HG02798 (cell line): Measurements from ENCODE around the gene FOXI2.

ENCODE experiments used
- ATAC-seq: cut with Tn5 transposase; IDR thresholded peaks from one replicate; pipeline ENCODE4 v1.9.1; 2021; ENCODE audit warnings: mild to moderate bottlenecking; ENCODE audit not compliant: unreplicated experiment, poor library complexity

Gene FOXI2

GRCh38 chr10:127740596-127740995 is 3.6 kb downstream of the FOXI2 start:
- no peak for ATAC-seq

- ATAC-seq = no peak
Measured at GRCh38 chr10:127743205-127743604, 6.2 kb downstream of the FOXI2 start.

GRCh38 chr10:127744956-127745355 is 8.0 kb downstream of the FOXI2 start:
- no peak for ATAC-seq

GRCh38 chr10:127745861-127746260 is 8.9 kb downstream of the FOXI2 start:
- no peak for ATAC-seq

- no peak for ATAC-seq
Measured at GRCh38 chr10:127755753-127756152, 18.8 kb downstream of the FOXI2 start.

- ATAC-seq = no peak
Measured at GRCh38 chr10:127756264-127756663, 19.3 kb downstream of the FOXI2 start.

GRCh38 chr10:127757033-127757432 is 20.0 kb downstream of the FOXI2 start:
- ATAC-seq = no peak

- ATAC-seq = no peak
Measured at GRCh38 chr10:127759276-127759675, 22.3 kb downstream of the FOXI2 start.

- ATAC-seq = no peak
Measured at GRCh38 chr10:127762925-127763324, 25.9 kb downstream of the FOXI2 start.

GRCh38 chr10:127774766-127775559 is 38.0 kb downstream of the FOXI2 start:
- ATAC-seq = no peak

- no peak for ATAC-seq
Measured at GRCh38 chr10:127776816-127777215, 39.8 kb downstream of the FOXI2 start.

- ATAC-seq = no peak
Measured at GRCh38 chr10:127781412-127781811, 44.4 kb downstream of the FOXI2 start.

GRCh38 chr10:127787873-127788272 is 50.9 kb downstream of the FOXI2 start:
- no peak for ATAC-seq

GRCh38 chr10:127790066-127790624 is 53.2 kb downstream of the FOXI2 start:
- ATAC-seq = no peak
